Measurements from ENCODE around the gene DNAJA4. TPM values are rescaled to one million over a fixed set of nuclear protein-coding genes. Genes with fewer than 3 reads are reported as not detected.

The DNAJA4 gene
- total and polyA plus RNA-seq, 2 of the 13 experiments (the other 11 are each of a cell fraction or from before 2014, with no cell fraction given) = not detected

DNA sequence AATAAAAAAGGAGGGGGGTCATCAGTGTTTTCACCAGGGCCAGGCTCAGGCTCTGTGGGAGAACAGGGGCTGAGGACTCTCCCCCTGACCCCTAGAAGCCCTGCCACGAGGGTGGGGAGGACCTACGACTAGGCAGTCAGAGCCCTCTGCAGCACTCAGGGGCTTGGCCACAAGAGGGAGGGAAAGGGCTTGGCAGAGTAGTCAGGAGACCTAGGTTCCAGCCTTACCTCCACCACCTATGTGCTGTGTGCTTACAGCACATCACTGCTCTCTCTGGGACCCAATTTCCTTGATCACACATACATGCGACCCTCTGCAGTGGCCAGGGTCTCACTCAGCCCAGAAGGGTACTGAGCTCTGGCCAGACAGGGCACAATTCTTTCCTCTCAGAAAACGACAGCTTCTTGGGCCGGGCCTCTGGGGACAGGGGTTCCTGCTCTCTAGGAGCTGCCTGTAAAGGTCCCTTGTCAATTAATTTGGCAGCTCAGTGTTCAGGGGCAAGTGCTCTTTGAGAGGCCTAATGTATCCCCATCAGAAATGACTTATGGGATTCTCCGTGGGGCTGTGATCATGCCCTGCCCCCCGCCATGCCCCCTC is 51.4 kb downstream of the DNAJA4 start (continued):
- TF ChIP-seq ZNF569 (CRISPR knock-in tag; IDR thresholded peaks at IDR 0.05; ENCODE audit: borderline replicate concordance) = no peak
- no peak for TF ChIP-seq ZSCAN31 (CRISPR knock-in tag; IDR thresholded peaks at IDR 0.05; ENCODE audit: low read depth)
- TF ChIP-seq PRPF4 (IDR thresholded peaks at IDR 0.05; ENCODE audit: low read depth, low read length, poor library complexity, severe bottlenecking) = no peak
- TF ChIP-seq XRCC5 (optimal IDR thresholded peaks at IDR 0.05; ENCODE audit: low read length) = peak; percentile 31
- TF ChIP-seq, protein P1, sequence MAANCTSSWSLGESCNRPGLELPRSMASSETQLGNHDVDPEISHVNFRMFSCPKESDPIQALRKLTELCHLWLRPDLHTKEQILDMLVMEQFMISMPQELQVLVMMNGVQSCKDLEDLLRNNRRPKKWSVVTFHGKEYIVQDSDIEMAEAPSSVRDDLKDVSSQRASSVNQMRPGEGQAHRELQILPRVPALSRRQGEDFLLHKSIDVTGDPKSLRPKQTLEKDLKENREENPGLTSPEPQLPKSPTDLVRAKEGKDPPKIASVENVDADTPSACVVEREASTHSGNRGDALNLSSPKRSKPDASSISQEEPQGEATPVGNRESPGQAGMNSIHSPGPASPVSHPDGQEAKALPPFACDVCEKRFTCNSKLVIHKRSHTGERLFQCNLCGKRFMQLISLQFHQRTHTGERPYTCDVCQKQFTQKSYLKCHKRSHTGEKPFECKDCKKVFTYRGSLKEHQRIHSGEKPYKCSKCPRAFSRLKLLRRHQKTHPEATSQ (CRISPR knock-in tag; IDR thresholded peaks at IDR 0.05; ENCODE audit: borderline replicate concordance) = no peak
- TF ChIP-seq ZNF232 (CRISPR knock-in tag; IDR thresholded peaks at IDR 0.05; ENCODE audit: borderline replicate concordance) = no peak
- peak; percentile 70 for TF ChIP-seq STAG1 (CRISPR knock-in tag; IDR thresholded peaks at IDR 0.05)
- TF ChIP-seq ZNF263 (CRISPR knock-in tag; IDR thresholded peaks at IDR 0.05) = peak; percentile 44; the same call in 1 of the 2 replicates
- no peak for TF ChIP-seq KAT8 (CRISPR knock-in tag; IDR thresholded peaks at IDR 0.05)
- no peak for TF ChIP-seq ZNF703 (CRISPR knock-in tag; IDR thresholded peaks at IDR 0.05; ENCODE audit: borderline replicate concordance)

DNA sequence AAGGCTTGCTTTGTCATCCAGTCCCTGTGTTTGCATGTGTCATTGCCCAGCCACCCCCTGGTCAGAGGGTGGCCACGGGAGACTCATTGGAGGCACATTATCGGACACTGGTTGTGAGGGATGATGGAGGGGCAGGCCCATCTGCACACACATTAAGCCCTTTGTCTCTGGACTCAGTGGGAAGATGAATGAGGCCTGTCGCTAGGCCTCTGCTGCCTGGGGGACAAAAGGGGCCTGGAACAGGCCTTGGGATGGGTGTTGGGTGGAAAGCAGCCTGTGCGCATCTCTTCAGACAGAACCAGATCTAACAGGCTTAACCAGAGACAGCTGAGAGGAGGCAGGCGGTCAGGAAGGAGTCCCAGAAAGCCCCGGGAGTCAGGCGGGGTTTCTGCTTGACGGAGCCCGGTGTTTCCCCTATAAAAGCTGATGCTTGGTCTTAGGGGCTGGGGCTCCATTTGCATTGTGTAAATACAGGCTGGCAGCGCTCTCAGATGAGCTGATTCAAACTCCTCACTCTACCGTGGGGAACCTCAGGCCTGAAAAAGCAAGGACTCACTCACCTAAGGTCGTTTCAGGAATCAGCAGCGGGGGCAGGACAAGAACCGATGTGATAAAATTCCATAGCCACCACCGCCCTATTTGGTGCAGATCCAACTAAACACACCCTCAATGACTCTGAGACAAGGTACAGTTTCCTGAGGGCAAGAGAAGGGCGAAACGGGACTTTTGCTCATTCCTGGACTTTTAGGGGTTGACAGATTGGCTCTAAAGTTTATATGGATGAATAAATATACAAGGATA is 52.1 kb downstream of the DNAJA4 start:
- intact Hi-C loops (cut with micrococcal nuclease; ENCODE audit: unreplicated experiment) (no loop called here), in situ Hi-C loops (cut with HindIII; ENCODE audit: extremely low pct_ligation_motif_present, low pct_unique_long_range_greater_than_20kb) (no loop called here)
- no peak for DNase-seq (ENCODE audit: low spot score)
- 22% methylated on average over 10 of the region's 17 CpGs for WGBS (ENCODE audit: low lambda C conversion rate)
- POLR2A ChIA-PET = no interaction called here
- no peak for FAIRE-seq
- no TSS peak for BruUV-seq (replicated peaks)
- H3K4me2 ChIP-seq (ENCODE audit: low read depth, low read length) = peak overlapping the region; percentile 14; the same call in 1 of the 2 replicates
- H3K79me2 ChIP-seq (ENCODE audit: insufficient read depth, low read length) = no peaks in the 10 kb centered on the region
- no peak for ATAC-seq
- H3K4me1 ChIP-seq (ENCODE audit: insufficient read depth, low read length) = no peaks in the 10 kb centered on the region
- no peak overlapping the region for H3K27ac ChIP-seq (ENCODE audit: extremely low read length, insufficient read depth, low read length)
- H3K36me3 ChIP-seq (replicated peaks in 1 of 2; ENCODE audit: control insufficient read depth in 1 of 2, insufficient read depth in 2 of 2, low read length in 2 of 2) = no peaks in the 10 kb centered on the region
- no peaks in the 10 kb centered on the region for H4K20me1 ChIP-seq (ENCODE audit: insufficient read depth, low read length)
- no peak overlapping the region for H3K9ac ChIP-seq (ENCODE audit: insufficient read depth, low read depth, low read length)
- peaks cover 2 to 50% of the 10 kb centered on the region in 2 experiments; a peak in 4 of 5 replicates for H3K27me3 ChIP-seq (ENCODE audit: control insufficient read depth in 1 of 2, insufficient read depth in 2 of 2, low read length in 2 of 2)
- CTCF ChIA-PET (ENCODE audit: low intra/inter-chr PET ratio, low total read pairs) = interaction anchor here (0.9 to 1.3 kb wide), 2 partner anchors 9 to 166 kb away, joined by 3 read pairs; no protein-coding TSS in a partner anchor
- no peak overlapping the region for H3K4me3 ChIP-seq (replicated peaks in 1 of 3; ENCODE audit: insufficient read depth in 1 of 3, low read depth in 2 of 3, low read length in 3 of 3)
- TF ChIP-seq ZNF724P (CRISPR knock-in tag; IDR thresholded peaks at IDR 0.05; ENCODE audit: borderline replicate concordance) = no peak
- no peak for TF ChIP-seq HDAC6 (IDR thresholded peaks at IDR 0.05; ENCODE audit: low read depth, low read length)
- TF ChIP-seq EHMT2 (IDR thresholded peaks at IDR 0.05; ENCODE audit: borderline replicate concordance, low read depth, low read length) = no peak
- no peak for TF ChIP-seq MIXL1 (CRISPR knock-in tag; IDR thresholded peaks at IDR 0.05)
- no peak for TF ChIP-seq U2AF2 (IDR thresholded peaks at IDR 0.05; ENCODE audit: low read depth, low read length)
- TF ChIP-seq RORA (CRISPR knock-in tag; IDR thresholded peaks at IDR 0.05) = no peak
- no peak for TF ChIP-seq POGZ (CRISPR knock-in tag; IDR thresholded peaks at IDR 0.05)
- TF ChIP-seq AKAP8 (CRISPR knock-in tag; IDR thresholded peaks at IDR 0.05) = no peak
- TF ChIP-seq, protein P2, sequence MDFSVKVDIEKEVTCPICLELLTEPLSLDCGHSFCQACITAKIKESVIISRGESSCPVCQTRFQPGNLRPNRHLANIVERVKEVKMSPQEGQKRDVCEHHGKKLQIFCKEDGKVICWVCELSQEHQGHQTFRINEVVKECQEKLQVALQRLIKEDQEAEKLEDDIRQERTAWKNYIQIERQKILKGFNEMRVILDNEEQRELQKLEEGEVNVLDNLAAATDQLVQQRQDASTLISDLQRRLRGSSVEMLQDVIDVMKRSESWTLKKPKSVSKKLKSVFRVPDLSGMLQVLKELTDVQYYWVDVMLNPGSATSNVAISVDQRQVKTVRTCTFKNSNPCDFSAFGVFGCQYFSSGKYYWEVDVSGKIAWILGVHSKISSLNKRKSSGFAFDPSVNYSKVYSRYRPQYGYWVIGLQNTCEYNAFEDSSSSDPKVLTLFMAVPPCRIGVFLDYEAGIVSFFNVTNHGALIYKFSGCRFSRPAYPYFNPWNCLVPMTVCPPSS (IDR thresholded peaks at IDR 0.05) = no peak
- H3K9me3 ChIP-seq (ENCODE audit: low read length) = no peaks in the 10 kb centered on the region
- H2AFZ ChIP-seq (ENCODE audit: low read length) = no peak overlapping the region

Measured in HepG2 (cell line).